ENCODE results near the gene GPR161. TPM values are rescaled to one million over a fixed set of nuclear protein-coding genes. Genes with fewer than 3 reads are reported as not detected.
A peak's percentile ranks its signal among the peaks of the same experiment; 100 is the strongest.

GPR161 gene
- total RNA-seq, 1 donor, result 13.8 TPM

GRCh38 chr1:168031627-168032026 lies 105.1 kb downstream of the GPR161 start:
- no peaks in the 10 kb centered on the region for H3K79me2 ChIP-seq (ENCODE audit: insufficient read depth, low read length)
- H4K20me1 ChIP-seq (ENCODE audit: insufficient read depth, low read length), result no peaks in the 10 kb centered on the region
- H3K27me3 ChIP-seq (ENCODE audit: insufficient read depth, low read length), result no peaks in the 10 kb centered on the region
- H2AFZ ChIP-seq (ENCODE audit: low read length), result no peak overlapping the region
- no peak overlapping the region for H3K4me2 ChIP-seq (ENCODE audit: insufficient read depth, low read length)
- no peak overlapping the region for H3K4me3 ChIP-seq (ENCODE audit: insufficient read depth, low read length)
- H3K4me1 ChIP-seq (ENCODE audit: insufficient read depth, low read length), result peaks cover 4% of the 10 kb centered on the region
- H3K27ac ChIP-seq (ENCODE audit: low read depth, low read length), result no peak overlapping the region
- DNase-seq (ENCODE audit: insufficient read length, low spot score, missing footprints), result no peak
- TF ChIP-seq, protein P1, sequence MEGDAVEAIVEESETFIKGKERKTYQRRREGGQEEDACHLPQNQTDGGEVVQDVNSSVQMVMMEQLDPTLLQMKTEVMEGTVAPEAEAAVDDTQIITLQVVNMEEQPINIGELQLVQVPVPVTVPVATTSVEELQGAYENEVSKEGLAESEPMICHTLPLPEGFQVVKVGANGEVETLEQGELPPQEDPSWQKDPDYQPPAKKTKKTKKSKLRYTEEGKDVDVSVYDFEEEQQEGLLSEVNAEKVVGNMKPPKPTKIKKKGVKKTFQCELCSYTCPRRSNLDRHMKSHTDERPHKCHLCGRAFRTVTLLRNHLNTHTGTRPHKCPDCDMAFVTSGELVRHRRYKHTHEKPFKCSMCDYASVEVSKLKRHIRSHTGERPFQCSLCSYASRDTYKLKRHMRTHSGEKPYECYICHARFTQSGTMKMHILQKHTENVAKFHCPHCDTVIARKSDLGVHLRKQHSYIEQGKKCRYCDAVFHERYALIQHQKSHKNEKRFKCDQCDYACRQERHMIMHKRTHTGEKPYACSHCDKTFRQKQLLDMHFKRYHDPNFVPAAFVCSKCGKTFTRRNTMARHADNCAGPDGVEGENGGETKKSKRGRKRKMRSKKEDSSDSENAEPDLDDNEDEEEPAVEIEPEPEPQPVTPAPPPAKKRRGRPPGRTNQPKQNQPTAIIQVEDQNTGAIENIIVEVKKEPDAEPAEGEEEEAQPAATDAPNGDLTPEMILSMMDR (IDR thresholded peaks at IDR 0.05; ENCODE audit: extremely low read depth, low read depth, low read length), result no peak
- H3K36me3 ChIP-seq (ENCODE audit: insufficient read depth, low read length), result no peaks in the 10 kb centered on the region
- H3K9me3 ChIP-seq (ENCODE audit: low read depth, low read length), result no peaks in the 10 kb centered on the region

- TF ChIP-seq, protein P1 (IDR thresholded peaks at IDR 0.05; ENCODE audit: extremely low read depth, low read depth, low read length), result no peak
- Histone ChIP-seq H3K9me3 (ENCODE audit: low read depth, low read length) (no peaks in the 10 kb centered on the region), H3K4me2 (ENCODE audit: insufficient read depth, low read length) (no peak overlapping the region), H3K27me3 (ENCODE audit: insufficient read depth, low read length) (no peaks in the 10 kb centered on the region), H2AFZ (ENCODE audit: low read length) (no peak overlapping the region), H4K20me1 (ENCODE audit: insufficient read depth, low read length) (no peaks in the 10 kb centered on the region), H3K4me1 (ENCODE audit: insufficient read depth, low read length) (peaks cover 4% of the 10 kb centered on the region), H3K27ac (ENCODE audit: low read depth, low read length) (no peak overlapping the region), H3K36me3 (ENCODE audit: insufficient read depth, low read length) (no peaks in the 10 kb centered on the region), H3K4me3 (ENCODE audit: insufficient read depth, low read length) (no peak overlapping the region), H3K79me2 (ENCODE audit: insufficient read depth, low read length) (no peaks in the 10 kb centered on the region)
- peak; percentile 66 for DNase-seq (ENCODE audit: insufficient read length, low spot score, missing footprints)
These were observed 105.5 kb downstream of the GPR161 start for GRCh38 chr1:168031198-168031597.

Other genes starting within 250 kb of the GPR161 start
- gene ADCY10, start 222.8 kb downstream of the GPR161 start, total RNA-seq, result 0.29 and 0.36 TPM in 2 replicates
- 91.6 and 102 TPM in 2 replicates for gene DCAF6, start 200.2 kb downstream of the GPR161 start, total RNA-seq
- 34.7 and 54.8 TPM in 2 replicates for gene MPC2, start 199.9 kb downstream of the GPR161 start, total RNA-seq
- 30.6 and 30.8 TPM in 2 replicates for gene TIPRL, start 42.0 kb upstream of the GPR161 start, total RNA-seq
- 60.8 and 62.2 TPM in 2 replicates for gene SFT2D2, start 89.1 kb upstream of the GPR161 start, total RNA-seq
- 1.1 and 1.5 TPM in 2 replicates for gene TBX19, start 143.9 kb upstream of the GPR161 start, total RNA-seq

Measured in osteoblast (primary cell).